ENCODE results near the gene LHX2.

Gene LHX2

DNA sequence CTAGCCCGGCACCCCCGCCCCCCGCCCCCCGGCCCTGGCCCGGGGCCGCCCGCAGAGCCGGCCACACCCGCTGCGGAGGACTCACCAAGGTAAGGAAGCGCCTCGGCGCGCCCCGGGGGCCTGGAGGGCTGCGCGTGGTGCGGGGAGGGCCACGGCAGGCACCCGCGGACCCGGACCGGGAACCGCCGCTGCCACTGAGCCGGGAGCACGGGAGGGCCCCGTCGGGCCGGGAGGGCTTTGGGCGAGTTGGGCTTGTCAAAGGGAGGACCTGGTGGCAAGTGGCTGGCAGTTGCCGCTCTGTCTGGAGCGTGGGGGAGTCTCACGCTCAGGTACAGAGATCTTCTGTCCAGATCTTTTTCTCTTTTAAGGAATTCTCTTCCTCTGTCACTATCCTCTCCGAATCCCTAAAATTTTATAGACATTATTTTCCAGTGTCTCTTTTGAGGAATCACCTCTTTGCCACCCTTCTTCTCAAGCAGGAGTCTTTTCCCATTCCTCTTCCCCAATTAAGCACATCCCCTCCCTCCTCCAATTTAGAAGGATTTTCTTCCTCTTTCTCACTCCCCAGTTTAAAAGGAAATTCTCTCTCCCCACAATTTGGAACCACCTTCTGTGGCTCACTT lies 11.3 kb upstream of the LHX2 start:
- no peak for DNase-seq

DNA sequence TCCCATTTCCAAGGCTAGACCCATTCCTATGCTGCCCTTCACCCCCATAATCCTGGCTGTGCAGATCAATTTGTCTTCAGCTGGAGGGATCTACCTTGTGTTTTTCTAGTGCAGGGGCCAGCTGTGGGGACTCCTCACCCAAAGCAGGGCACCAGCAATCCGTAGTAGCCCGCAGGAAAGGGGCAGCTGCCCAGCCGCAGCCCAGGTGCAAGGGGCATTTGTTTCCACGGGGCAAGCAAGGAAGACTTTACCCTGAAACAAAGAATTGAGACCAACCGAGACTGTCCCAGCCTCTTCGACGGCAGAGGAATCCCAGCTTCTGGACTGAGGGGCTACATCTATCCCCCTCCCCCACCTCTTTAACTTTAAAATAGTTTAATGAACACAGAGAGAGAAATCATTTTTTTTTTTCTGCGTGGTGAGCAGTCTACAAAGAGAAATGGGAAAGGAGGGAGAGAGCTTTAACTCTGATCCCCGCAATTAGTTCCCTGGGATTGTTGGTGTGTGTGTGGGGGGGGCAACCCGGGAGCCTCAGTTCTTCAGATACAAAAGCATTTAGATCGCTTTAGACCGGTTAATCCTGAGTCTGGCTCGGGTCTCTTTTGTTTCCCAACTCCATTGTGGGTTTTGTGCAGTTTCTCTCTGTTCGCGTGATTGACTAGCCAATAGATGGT lies 10.6 kb upstream of the LHX2 start:
- no peak for DNase-seq

GRCh38 chr9:124001458-124001799 lies 10.1 kb upstream of the LHX2 start:
- DNase-seq, result no peak

GRCh38 chr9:124001866-124002525 lies 9.6 kb upstream of the LHX2 start:
- no peak for DNase-seq

DNA sequence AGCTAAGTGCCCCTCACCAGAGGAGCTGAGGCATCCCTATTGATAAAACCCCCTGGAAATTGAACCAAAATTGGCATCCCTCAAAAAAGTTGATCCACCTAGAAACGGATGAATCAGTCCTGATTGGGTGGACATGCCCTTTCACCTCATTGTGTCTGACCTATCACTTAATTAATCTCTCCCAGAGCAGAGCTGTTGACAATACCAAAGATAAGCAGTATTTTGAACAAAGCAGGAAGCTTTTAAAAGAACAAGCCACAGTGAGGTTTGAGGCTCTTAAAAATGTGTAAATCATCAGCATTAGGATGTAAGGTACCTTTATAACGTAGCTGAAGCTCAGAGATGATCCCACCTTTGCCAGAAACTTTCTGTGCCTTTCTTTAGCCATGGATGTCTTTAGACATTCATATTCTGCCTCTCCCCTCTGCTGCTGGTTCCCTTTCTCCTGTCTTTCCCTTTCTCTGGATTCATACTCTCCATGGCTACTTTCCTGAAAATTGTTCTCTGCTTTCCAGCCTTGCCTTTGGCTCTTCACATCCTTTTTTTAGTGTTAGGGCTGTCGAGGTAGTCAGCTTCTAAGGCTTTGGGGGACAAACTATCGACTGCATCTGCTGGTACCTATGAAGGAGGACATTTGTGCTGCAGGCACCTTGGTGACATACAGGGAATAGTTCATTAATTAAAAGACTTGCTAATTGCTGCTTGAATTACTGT lies 7.8 kb upstream of the LHX2 start:
- no peak for DNase-seq

GRCh38 chr9:124004593-124004992 lies 7.0 kb upstream of the LHX2 start:
- DNase-seq, result no peak

GRCh38 chr9:124005029-124005771 lies 6.4 kb upstream of the LHX2 start:
- no peak for DNase-seq

DNA sequence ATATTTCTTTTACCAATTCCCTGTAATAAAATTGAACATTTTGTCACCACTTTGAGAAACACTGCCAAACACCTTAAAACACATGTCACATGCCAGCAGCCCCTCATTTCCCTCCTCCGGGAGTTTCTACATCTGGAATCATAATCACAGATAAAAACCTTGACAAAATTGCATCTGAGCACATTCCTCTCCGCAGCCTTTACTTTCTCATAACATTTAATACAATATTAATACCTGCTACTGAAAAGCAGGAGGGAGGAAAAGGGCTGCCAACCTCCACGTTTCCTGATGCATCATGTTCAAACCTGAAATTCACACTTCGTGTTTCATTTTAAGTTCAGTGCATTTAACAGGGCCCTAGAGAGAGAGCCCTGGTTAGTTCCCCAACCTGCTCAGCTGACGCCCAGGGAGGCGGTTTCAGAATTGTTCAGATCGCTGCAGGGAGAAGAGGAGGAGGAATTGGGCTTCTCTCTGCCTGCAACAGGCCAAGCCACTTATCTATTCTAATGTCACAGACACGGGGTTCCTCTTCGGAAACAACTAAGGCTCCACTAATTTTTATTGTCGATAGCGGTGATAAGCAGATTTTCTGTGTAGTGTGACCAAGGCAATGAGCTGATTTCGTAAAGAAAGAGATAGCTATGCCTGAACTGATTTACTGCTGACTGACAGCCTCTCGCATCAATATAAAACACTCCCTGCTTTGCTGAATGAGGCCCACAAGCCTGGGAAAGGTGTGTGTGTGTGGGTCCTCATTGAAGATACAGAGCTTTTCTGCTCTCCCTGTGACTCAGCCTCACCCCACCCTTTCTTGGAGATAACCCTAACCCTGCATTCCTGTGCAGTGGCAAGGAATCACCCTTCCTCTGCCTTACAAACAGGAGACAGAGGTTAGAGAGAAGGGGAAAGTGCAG lies 4.9 kb upstream of the LHX2 start:
- DNase-seq, result no peak

DNA sequence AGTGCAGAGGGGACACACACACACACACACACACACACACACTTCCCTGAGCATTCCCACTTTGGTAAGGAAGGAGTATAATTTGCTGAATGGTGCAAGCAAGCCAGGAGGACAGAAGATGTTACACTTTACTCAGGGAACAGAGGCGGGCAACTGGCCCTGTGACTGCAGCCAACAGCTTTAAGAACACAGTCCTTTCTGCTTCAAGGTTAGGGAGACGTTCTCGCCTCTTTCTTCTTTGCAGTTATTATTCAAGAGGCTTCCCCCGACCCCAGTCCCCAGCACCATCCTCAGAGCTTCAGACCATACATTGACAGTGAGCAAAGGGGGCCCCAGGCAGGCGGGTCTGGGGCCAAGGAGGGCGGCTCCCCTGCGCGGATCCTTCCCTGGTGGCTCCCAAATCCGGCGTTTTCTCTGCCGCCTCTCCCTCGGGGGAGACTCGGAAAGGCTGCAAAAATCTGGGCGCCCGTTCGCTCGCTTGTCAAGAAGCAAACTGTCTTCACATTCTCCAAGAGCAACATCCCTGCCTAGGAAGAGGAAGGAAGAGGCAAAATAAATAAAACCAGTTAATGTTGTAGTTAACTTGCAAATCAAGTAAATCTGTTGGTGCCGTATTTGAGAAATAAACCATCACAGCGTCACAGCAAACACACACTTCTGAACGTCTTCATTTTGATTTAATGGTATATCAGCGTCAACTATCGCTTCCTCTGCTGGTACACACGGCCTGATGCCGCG lies 3.8 kb upstream of the LHX2 start:
- no peak for DNase-seq

- DNase-seq, result no peak
Observed at GRCh38 chr9:124008303-124008693, 3.3 kb upstream of the LHX2 start.

DNA sequence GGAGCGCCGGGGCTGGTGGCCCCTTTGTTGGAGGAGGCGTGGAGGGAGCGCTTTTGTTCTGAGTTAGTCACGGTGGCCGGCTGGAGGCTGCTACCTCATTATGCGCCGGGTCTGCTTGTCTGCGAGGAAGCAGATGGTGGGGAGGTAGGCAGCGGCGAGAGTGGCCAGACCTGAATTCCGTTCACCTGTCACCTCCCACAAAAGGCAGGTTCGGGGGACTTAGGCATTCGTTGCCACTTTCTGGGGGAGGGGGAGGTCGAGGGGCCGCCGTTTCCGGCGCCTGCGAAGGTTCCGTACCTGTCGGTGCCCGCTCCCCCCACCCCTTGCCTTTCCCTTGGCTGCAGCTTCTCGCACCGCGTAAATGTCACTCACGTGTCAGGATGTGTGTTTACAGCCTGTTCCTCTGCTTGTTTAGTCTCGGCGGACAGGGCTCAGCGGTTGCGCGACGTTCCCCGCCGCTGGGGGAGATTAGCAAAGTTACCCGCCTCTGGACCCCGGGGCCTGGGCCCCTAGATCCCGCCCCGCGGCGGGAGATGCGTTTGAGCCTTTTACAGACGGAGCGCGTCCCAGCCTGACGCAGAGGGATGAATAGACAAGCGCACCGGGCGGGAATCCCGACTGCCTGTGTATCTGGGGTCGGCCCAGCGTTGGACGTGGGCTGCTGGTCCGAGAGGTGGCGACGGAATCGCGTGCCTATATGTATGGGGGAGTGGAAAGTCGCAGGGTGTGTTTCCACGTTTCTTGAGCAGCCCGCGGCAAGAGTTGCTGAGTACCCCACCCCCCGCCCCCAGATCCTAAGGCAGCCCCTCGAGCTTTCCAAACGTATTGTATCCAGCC lies 2.7 kb upstream of the LHX2 start:
- no peak for DNase-seq

DNA sequence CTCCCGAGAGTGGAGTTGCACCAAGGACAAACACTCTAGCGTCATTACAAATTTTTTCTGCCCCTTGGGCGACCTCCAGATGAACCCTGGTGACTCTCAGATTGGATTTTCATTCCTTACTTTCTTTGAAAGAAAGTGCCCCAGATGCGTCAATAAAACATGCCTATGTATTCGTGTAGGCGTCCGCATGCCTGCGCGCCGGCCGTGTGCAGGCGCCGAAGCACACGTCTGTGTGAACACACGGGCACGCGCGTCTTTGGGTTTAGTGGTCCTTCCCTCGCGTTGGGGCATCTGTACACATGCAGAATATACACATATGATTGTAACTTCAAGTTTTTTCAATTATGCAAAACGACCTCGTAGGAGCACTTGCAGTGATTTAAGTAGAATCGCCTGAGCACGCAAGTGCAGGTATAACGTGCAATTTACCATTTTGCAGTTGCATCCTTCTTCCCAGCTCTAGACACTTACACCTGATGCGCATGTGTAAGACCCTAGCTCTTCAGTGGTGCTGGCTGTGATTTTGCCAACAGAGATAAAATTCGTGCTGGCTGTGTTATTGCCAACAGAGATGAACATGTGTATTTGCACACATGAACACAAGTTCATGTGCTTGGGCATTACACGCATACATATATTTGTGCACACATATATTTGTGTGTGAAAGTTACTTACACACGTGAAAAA lies 1.9 kb upstream of the LHX2 start:
- no peak for DNase-seq

- no peak for DNase-seq
Observed at GRCh38 chr9:124010303-124010664, 1.3 kb upstream of the LHX2 start.

DNA sequence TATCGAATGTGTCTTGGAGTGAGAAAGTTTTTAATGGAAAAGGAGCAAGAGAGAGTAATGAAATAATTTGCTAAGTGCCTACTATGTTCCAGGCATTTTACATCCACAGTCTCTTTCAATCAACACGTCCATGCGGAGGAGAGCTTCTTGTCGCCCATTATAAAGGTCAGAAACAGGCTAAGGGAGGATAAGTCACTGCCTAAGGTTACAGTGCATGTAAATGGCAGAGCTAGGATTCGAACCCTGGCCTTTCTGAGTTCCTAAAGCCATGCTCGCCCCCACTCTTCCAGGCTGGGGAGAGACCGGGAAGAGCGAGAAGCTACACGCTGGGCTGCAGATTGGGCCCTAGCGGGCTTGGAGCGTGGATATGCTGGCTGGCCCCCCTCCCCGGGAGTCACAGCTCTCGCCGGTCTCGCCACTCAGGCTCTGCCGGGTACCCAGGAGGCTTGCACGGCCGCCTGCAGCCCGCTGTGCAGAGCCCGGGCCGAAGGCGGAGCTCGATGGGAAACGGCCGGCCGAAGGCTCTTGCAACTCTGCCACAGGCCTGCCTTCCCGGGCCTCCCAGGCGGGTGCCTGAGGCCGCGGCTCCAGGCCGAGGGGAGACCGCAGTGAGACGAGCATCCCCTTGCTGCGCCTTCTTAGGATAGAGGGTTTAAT lies 775 bp upstream of the LHX2 start:
- DNase-seq, result no peak

DNA sequence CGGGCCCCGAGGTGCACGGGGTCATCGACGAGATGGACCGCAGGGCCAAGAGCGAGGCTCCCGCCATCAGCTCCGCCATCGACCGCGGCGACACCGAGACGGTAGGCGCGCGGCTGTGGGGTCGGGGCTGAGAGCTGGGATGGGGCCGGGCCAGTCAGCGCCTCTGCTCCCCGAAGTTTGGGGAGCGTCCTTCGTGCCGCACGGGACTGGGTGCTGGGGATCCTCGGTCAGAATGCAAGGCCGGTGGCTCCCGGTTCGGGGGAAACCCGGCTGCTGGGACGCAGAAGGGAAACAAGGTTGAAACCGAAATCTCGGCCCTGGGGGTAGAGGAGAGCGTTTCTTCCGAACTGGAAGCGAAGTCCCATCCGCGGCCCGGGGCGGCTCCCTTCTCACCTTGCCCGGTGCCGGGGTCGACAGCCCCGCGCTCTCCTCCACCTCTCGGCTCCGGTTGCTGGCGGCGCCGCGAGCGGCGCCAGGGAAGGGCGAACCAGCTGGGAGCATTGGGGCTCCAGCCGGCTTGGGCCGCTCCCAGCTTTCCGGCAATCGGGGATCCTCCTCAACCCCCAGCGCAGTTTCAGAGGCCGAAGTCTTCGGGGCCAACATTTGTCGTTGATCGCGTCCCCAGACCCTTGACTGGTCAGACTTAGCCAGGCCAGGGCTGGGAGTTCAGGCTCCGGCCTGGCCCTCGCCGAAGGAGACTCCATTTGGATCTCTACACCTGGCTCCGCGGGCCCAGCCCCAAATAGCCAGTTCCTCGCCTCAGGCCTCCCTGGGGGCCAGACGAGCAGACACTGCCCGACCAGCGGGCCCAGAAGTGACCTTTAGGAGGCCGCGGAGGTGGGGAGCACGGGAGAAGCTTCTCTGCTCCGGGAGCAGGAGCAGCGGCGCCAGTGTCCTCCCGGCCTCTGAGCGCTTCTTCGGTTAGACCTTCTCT lies 1.1 kb downstream of the LHX2 start:
- no peak for DNase-seq

GRCh38 chr9:124013309-124014210 lies 2.0 kb downstream of the LHX2 start:
- DNase-seq, result no peak
